ENCODE data around the gene SYDE2.
A peak's percentile ranks its signal among the peaks of the same experiment; 100 is the strongest.
"Not testable (repeated sequence)": the region's sequence is repeated elsewhere in the genome, so short reads cannot be mapped to it uniquely, and the experiment has no call there.

The SYDE2 gene

DNA sequence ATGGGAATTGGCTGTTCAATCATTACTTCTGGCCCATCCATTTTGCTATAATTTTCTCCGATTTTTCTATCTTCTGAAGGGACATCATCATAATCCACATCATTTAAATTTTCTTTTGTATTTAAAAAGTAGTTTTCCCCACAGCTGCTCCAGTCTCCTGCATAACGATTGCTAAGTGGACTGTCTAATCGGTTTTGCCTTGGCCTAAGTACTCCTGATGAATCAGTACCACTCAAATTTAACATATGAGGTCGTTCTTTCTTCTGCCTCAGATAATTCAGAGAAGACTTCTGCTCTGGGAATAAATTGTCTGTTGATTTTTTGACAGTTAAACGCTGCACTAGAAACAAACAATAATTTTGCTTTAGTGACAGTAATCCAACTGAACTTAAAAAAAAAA lies 41.9 kb downstream of the SYDE2 start:
- DNase-seq: no peak

DNA sequence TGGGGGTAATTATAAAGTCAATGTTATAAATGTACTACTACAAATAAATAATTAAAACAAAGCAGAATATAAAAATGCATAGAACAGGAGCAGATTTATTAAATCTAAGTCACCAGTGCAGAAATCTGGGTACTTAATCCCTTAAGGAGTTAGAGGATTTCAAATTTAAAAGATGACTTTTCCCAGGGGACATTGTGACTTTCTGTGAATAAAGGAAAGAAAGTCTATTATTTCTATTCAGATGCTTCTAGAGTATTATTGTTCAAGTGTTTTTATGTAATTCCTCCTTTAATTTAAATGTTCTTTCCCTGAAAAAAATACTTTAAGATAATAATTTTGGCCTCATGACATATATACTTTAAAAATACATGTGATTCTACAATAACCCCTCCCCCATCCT lies 43.4 kb downstream of the SYDE2 start:
- no peak for DNase-seq

DNA sequence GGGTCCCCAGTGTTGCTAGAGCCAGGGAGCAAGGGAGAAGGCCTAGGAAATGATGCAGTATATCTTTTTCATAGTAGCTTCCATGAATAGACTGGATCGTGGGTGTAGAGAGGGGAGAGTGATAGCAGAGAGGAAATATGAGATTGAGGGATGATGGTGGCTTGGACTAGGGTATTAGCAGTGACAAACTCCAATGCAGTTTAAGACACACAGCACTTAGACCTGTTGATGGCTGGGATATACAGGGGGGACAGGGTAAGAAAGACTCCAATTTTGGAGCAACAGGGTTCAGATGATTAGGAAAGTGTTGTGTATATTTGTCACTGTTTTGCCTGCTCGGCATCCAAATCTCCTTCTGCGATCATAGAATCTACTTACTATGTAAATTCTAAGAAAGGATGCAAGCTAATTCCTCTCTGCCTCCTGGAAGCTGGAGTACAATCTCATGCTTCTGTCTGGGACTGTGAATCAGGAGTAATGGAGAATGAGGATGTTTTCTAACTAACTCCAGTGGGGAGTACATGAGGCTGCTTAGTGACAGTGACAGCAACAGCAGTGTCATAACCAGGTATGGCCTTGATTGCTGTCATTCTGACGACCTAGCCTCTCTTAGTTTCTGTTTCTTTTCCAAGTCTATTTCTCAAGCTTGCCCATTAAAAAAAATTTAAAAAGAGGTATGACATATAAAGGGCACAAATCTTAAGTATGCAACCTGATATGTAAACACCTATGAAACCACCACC lies 47.5 kb downstream of the SYDE2 start:
- no peak for DNase-seq

DNA sequence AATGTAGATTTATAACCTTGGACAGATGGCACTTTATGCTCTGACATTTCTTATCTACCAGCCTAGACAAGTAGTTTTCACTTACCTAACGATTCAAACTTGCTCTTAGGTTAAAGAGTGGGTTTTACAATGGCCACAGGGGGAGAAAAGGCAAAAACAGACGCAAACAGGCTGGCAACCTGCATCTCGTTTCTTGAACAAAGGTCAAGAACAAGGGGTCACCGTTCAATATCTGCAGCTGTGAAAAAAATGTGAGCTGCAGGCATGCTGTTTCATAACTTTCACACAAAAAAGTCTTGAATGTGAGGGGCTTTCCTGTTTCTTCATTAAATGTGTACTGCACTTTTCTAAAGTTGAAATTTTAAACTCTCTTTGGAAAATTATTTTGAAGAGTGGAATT lies 49.4 kb downstream of the SYDE2 start:
- DNase-seq: no peak

DNA sequence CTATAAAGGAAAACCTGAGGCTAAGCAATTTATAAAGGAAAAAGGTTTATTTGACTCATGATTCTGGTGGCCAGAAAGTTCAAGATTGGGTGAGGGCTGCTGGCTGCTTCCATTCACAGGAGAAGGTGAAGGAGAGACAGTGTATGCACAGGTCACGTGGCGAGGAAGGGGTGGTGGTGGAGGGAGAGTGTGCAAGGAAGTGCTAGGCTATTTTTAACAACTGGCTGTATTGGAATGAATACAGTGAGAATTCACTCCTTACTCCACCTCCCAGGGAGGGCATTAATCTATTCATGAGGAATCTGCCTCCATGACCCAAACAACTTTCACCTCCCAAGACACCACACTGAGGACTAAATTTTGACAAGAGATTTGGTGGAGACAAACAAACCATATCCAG lies 51.0 kb downstream of the SYDE2 start:
- DNase-seq: no peak

DNA sequence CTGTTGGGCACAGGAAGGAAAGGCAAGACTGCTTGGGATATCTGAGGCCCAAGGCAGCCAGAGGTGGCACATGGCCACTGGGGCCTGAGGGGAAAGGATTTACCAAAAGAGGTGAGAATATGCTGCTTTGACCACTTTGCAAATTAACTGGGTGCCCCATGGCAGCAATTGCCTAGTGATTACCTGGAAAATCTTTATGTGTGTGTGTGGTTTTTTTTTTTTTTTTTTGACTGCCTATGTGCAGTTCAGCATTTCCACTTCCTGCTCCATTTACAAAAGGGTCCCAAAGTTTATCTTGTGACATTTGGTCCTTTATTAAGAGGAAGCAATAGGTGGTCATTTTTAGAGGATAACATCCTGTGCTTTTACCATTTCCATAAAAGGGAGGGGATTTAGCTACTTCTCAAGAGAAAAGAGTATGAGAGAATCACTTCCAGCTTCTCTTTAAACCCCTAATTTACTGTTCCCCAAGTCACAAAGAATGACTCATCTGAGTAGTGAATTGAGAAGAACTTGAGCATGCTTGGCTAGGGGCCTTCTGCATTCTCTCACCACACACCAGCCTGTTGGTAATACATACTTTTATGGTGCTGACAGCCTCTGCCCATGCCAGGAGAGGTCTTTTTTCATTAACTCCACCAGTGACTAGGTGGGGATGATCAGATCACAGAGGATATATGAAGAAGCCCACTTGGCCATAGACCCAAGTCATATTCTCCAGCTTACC lies 52.1 kb downstream of the SYDE2 start:
- DNase-seq: no peak

DNA sequence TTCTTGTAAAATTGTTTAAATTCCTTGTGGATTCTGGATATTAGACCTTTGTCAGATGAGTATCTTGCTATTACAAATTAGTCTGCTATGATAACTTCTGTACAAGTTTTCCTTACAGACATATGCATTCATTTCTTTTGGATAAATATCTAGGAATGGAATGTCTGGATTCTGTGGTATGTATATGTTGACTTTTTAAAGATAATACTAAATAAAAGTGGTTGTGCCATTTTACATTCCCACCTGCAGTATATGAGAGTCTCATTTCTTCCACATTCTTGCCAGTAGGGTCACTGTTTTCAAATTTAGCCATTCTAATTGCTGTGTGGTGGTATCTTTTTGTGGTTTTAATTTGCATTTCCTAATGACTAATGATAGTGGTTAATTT lies 53.9 kb downstream of the SYDE2 start:
- DNase-seq: no peak

DNA sequence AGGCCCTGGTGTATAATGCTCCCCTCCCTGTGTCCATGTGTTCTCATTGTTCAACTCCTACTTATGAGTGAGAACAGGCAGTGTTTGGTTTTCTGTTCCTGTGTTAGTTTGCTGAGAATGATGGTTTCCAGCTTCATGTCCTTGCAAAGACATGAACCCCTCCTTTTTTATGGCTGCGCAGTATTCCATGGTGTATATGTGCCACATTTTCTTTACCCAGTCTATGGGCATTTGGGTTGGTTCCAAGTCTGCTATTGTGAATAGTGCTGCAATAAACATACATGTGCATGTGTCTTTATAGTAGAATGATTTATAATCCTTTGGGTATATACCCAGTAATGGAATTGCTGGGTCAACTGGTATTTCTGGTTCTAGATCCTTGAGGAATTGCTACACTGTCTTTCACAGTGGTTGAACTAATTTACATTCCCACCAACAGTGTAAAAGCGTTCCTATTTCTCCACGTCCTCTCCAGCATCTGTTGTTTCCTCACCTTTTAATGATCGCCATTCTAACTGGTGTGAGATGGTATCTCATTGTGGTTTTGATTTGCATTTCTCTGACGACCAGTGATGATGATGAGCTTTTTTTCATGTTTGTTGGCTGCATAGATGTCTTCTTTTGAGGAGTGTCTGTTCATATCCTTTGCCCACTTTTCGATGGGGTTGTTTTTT lies 54.4 kb downstream of the SYDE2 start:
- DNase-seq: not testable (repeated sequence)

DNA sequence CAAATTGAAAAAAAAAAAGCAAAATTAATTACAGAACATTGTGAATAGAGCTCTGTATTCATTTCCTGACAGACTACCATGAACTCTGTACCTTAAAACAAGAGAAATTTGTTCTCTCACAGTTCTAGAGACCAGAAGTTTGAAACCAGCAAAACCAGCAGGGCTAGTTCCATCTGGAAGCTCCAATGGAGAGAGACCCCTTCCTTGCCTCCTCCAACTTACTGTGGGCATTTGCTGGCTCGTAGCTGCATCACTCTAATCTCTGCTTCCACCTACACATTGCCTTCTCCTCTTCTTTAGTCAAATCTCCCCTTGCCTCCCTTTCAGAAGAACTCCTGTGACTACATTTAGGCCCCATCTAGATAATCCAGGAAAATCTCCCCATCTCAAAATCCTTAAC lies 56.5 kb downstream of the SYDE2 start:
- no peak for DNase-seq

DNA sequence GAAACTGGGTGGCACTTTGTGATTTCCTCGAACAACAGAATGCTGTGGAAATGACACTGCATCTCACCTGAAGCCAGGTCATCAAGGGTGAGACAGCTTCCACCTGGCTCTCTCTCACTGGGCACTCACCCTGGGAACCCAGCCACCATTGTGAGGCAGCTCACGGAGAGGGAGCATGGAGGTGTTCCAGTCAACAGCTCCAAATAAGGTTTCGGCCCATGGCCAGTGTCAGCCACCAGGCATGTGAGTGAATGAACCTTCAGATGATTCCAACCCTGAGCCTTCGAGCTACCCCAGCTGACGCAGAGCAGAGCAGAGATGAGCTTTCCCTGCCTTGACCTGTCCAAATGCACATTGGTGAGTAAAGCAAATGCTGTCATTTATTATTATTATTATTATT lies 58.1 kb downstream of the SYDE2 start:
- DNase-seq: no peak

DNA sequence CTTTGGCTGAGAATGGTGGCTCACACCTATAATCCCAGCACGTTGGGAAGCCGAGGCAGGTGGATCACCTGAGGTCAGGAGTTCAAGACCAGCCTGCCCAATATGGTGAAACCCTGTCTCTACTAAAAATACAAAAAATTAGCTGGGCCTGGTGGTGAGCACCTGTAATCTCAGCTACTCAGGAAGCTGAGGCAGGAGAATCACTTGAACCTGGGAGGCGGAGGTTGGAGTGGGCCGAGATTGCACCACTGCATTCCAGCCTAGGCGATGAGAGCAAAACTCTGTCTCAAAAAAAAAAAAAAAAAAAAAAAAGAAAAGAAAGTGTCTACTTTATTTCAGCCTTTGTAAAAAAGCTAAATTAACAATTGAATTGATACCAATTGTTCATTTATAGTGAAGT lies 62.4 kb downstream of the SYDE2 start:
- not testable (repeated sequence) for DNase-seq

DNA sequence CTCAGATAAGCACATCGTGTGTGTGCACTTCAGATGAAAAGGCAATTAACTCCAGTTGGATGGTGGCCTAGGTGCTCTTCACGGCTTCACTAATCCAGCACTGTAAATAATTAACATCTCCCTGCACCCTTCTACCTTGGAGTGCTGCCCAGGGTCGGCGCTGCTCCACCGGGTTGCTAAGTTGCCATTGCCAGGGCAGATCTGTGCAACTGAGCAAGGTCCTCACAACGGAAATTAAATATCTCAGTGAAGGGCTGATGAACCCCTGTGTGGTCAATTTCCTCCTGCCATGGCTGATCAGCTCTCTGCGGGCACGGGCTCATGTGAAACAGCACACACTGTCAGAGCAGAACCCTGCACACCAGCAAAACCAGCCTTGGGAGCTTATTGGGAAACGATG lies 63.2 kb downstream of the SYDE2 start:
- peak; percentile 41 to 45 for DNase-seq

DNA sequence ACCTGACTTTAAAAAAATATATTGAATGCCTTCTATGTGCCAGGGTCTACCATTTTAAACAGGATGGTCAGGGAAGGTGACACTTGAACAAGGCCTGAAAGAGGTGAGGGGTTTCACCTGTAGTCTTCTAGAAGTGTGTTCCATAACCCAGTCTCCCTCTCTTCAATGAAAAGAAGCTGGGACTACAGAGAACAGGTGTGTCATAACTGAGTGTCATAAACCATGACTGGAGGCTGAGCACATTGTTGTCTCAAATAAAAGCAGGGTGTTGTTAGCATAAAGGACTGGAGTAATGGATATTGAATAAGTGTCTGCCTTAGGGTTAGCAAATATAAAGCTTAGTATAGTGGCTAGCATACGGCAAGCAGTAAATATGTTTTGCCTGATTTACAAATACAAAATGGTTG lies 65.4 kb downstream of the SYDE2 start:
- DNase-seq: peak; percentile 0 to 15

DNA sequence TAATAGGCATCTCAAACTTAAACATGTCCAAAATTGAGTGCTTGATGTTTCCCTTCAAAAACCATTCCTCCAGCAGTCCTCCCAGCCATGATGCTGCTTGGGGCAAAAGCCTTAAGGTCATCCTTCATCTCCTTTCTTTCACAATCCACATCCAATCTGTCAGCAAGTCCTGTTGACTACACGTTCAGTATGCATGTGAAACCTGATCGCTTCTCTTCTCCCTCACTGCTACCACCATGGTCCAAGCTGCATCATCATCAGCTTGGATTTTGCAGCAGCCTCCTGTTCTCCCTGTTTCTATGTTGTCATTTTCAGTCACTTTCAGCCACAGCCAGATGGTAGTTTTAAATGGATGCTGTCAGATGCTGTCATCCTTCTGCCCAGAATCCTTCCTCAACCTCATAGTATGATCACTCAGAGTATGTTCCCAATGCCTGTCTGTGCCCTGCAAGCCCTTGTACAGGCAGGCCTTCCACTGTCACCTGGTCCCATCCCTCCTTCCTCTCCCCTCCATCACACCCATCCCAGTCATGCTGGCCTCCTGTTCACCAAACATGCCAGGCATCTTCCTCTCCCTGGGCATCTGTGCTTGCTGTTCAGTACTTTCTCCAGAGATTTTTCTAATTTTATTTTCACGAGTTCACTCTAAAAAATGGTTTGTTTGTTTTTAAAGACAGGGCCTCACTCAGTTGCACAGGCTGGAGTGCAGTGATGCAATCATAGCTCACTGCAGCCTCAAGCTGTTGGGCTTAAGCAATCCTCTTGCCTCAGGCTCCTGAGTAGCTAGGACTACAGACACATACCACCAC lies 66.0 kb downstream of the SYDE2 start:
- peak; percentile 8 to 18 for DNase-seq

DNA sequence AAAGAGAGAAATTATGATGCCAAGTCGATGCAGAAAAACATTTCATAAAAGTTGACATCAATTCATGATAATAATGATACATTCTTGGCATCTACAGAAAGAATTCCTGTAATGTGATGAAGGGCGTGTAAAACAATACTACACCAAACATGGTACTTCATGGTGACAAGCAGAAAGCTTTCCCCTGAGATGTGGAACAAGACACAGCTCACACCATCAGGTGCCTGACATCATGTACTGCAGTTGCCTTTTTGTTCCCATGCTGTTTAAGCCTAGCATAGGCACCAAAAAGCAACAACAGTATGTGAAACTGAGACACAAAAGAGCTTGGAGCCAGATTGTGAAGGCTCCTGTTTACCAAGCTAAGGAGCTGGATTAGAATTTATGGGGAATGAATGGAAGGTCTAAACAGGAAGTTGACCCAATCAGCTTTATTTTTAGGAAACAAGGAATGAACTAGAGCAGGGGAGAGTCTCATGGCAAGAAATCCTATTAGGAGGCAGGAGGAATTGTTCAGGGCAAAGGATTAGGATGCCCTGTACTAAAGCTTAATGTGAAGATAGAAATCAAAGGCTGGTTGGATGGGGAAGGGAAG lies 67.2 kb downstream of the SYDE2 start:
- DNase-seq: no peak

DNA sequence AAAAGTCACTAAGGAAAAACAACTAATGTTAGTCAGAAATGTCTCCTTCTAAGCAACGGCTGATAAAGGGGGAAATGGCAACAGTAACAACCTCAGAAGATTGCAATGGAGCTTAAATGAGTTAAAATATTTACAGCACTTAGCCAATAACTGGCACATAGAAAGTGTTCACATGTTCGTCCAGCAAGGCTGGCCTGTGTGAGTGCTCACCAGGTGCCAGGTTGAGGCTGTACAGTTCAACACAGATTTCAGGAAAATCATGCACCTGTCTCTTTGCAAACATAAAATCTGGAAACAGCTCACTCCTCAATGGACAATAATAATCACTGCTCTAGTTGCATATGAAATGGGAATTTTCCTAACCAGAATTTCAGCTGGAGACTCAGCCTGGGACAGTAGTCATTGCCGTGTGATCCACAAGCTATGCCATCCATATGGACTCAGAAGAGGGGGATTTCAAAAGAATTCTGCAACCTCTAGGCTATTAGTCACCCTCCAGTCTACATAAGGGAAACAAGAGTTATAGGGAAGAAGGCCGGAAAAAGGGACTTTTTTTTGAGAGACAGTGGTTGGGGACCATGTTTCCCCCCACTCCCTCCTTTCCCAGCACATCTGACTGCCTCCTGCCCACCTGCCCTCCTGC lies 68.6 kb downstream of the SYDE2 start:
- peak in 1 of 2 experiments; percentile 0 for DNase-seq

DNA sequence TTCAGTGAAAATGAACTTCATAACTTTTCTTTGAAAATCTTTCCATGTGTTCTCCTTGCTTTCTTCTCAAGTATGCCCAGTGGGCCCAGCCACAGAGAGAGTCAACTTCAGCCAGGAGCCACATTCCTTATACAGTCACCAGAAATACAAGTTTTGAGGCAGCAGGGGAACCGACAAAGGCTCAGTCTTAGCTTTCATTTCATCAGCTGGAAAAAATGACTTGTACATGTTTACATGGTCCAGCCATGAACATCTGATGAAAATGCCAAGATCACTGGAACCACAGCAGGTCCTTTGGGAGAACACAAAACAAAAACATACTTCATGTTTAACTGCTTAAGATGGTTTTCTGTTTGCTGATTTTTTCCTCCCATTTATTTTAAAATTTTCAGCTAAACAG lies 72.5 kb downstream of the SYDE2 start:
- DNase-seq: no peak

DNA sequence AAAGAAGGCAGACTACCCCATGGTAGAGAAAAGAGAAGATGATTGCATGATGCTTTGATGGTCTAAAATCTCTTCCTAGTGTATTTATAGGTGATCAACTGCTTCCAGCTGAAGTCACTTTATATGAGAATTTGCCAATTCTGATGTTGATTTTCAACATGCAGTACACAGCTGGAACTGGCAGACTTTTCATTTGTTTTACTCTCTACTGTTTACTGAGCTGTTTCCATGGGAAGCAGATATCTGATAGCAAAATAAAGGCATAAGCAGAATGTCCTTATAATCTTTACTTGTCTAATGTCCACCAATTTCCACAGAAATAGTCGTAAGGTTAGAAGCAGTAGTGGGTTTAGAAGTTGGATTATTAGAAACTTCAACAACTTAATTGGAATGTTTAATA lies 74.9 kb downstream of the SYDE2 start:
- no peak for DNase-seq

DNA sequence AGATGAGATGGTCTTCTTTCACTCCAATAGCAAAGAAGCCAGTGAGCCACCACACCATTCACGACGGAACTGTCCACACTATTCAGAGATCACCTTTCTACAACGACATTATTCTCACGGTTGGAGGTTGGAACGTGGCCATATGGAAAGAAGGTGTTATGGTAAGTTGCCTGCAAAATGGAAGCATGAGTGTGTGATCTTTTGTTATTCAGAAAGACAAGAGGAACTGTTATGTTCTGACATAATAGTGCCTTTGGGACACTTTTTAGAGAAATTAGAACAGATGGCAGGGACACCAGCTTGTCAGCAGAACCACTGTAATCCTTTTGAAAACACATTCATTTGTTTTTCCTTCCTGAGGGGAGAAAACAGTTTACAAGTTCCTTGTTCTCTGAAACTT lies 76.7 kb downstream of the SYDE2 start:
- DNase-seq: no peak

DNA sequence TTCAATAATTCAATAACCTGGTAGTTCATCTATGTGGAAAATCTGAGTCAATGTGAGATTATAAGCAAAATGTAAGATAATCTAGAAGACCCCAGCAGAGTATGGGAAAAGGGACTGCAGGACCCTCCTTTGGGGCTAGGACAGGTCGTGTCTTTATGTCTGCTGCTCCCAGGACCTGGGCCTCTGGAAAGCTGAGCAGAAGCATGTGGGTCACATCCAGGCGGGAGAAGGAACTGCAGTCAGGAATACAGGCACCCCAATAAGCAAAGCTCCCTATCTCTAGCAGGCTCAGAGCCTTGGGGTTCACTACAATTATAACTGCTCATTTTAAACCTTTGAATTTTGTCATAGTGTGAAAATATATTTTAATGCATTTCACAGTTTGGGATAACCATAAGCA lies 78.6 kb downstream of the SYDE2 start:
- DNase-seq: no peak

DNA sequence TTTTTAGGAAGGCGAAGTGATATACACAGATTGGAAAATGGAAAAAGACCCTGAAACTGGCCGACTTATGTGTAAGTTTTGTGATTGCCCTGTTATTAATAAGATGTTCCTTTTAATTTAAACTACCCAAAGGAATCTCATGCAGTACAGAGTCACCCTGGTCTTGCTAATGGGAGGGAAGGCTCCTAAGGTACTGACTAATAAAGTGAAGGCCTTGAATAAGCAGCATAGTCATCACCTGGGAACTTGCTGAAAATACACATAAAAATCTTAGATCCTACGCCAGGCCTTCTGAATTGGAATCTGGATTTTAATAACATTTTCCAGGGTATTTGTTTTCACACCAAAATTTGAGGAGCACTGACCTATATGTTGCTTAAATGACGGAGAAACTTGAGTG lies 79.1 kb downstream of the SYDE2 start:
- no peak for DNase-seq

DNA sequence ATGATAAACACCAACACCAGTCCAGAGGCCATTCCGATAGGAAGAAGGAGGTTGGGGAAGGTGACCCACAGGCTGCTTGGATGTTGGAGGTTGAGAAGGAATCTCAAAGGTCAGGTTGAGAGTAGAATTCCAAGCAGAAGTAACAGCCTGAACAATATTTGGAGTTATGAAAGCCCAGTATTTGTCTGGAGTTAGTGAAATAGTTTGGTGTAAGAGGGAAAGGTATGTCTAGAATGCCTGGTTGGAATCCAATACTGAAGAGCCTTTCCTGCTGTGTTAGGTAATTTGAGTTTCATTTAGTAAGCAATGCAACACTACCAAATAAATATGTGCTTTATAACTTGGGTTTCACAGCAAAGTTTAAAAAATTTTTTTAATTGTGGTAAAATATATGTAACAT lies 82.1 kb downstream of the SYDE2 start:
- DNase-seq: no peak

Data from SHP77 (cell line).